Measurements from ENCODE around the gene TRAM2.

Gene TRAM2

GRCh38 chr6:52527436-52527835 lies 49.4 kb downstream of the TRAM2 start:
- DNase-seq (ENCODE audit: low read depth) = no peak
- no peak overlapping the region for H3K4me3 ChIP-seq (ENCODE audit: low read length)
- TF ChIP-seq, protein P1, sequence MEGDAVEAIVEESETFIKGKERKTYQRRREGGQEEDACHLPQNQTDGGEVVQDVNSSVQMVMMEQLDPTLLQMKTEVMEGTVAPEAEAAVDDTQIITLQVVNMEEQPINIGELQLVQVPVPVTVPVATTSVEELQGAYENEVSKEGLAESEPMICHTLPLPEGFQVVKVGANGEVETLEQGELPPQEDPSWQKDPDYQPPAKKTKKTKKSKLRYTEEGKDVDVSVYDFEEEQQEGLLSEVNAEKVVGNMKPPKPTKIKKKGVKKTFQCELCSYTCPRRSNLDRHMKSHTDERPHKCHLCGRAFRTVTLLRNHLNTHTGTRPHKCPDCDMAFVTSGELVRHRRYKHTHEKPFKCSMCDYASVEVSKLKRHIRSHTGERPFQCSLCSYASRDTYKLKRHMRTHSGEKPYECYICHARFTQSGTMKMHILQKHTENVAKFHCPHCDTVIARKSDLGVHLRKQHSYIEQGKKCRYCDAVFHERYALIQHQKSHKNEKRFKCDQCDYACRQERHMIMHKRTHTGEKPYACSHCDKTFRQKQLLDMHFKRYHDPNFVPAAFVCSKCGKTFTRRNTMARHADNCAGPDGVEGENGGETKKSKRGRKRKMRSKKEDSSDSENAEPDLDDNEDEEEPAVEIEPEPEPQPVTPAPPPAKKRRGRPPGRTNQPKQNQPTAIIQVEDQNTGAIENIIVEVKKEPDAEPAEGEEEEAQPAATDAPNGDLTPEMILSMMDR (conservative IDR thresholded peaks at IDR 0.05; ENCODE audit: low read depth, low read length) = no peak

- DNase-seq (ENCODE audit: low read depth) = no peak
- TF ChIP-seq, protein P1 (conservative IDR thresholded peaks at IDR 0.05; ENCODE audit: low read depth, low read length) = no peak
- no peak overlapping the region for H3K4me3 ChIP-seq (ENCODE audit: low read length)
Observed at GRCh38 chr6:52526634-52527033, 50.2 kb downstream of the TRAM2 start.

DNA sequence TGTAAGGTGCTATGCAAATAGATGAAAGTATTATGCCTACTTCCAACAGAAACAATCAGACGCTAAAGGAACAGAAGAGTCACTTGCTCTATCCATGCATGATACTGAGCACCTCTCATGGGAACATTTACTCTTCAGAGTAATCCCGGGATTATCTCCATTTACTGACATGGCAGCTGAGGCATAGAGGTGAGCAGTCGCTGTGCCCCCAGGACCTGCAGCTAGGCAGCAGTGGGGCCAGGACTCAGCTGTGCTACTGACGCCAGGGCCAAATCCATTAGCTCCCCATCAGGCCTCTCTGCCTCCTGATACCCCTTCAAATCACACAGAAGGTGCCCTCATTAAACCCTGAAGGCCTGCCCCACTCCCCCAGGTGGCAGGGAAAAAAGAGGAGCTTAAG lies 51.9 kb downstream of the TRAM2 start:
- TF ChIP-seq, protein P1 (conservative IDR thresholded peaks at IDR 0.05; ENCODE audit: low read depth, low read length) = no peak
- DNase-seq (ENCODE audit: low read depth) = no peak
- no peak overlapping the region for H3K4me3 ChIP-seq (ENCODE audit: low read length)

DNA sequence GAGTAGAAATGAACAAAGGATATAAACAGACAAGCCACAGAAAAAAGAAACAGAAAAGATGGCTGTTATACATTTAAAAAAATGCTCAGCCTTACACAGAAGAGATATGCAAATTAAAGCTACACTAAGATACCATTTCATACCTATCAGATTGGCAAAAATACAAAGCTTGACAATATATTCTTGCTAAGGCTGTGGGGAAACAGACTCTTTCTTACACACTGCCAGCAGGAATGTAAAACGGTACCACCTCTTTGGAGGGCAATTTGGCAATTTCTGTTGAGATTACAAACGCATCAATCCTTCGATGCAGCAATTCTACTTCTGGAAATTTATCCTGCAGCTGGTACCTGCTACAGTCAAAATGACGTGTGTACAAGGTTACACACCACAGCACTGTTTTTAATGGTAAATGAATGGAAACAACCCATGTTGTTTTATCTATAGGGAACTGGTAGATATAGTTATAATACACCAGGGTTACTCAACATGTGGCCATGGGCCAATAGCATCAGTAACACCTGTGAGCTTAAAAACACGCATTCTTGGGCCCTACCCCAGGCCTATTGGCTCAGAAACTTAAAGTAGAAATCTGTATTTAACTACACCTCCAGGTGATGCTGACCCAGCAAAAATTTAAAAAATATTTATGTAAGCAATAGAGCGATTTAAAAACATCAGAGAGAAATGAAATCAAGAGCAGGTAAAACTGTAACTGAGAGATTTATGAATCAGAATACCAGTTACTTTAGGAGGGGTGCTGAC lies 53.3 kb downstream of the TRAM2 start:
- H3K4me3 ChIP-seq (ENCODE audit: low read length) = no peak overlapping the region
- DNase-seq (ENCODE audit: low read depth) = no peak
- TF ChIP-seq, protein P1 (conservative IDR thresholded peaks at IDR 0.05; ENCODE audit: low read depth, low read length) = no peak

- H3K4me3 ChIP-seq (ENCODE audit: low read length) = no peak overlapping the region
- TF ChIP-seq, protein P1 (conservative IDR thresholded peaks at IDR 0.05; ENCODE audit: low read depth, low read length) = no peak
- DNase-seq (ENCODE audit: low read depth) = no peak
Observed at GRCh38 chr6:52522655-52523054, 54.2 kb downstream of the TRAM2 start.

DNA sequence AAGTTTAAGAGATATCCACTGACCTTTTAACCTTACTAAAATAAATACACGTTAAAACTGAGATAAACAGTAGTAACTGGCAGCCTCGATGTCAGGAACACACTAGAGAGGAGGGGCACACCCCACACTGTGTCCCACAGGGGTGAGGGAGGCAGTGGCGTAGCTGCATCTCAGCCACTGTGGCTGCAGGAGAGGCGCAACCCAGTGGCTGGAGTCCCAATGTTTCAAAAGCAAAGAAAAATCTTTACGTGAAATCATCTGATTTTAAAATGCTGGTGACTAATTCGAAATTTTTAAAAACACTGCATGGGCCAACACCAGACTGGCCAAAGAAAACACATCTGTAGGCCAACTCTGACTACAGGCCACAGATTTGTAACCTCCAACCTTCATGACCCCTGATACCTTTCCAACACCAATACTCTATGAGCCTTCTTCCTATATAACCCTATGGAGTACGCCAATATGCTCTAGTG lies 54.7 kb downstream of the TRAM2 start:
- DNase-seq (ENCODE audit: low read depth) = no peak

More for the DNA sequence above, 54.7 kb downstream of the TRAM2 start:
- no peak overlapping the region for H3K4me3 ChIP-seq (ENCODE audit: low read length)
- TF ChIP-seq, protein P1 (conservative IDR thresholded peaks at IDR 0.05; ENCODE audit: low read depth, low read length) = no peak

All from retinal pigment epithelial cell (primary cell).